HepG2 (cell line): Measurements from ENCODE around the gene TWNK. TPM values are rescaled to one million over a fixed set of nuclear protein-coding genes. Genes with fewer than 3 reads are reported as not detected.
A peak's percentile ranks its signal among the peaks of the same experiment; 100 is the strongest.

ENCODE experiments used
- CREBL2 ChIP-seq: sonication (generic); formaldehyde crosslinking; IDR thresholded peaks from 2 replicates; pipeline ENCODE4 v1.8.1; 2023; ENCODE audit warnings: missing genetic modification reagents, mild to moderate bottlenecking, borderline replicate concordance
- FOXK2 ChIP-seq: fragments of 450-650 bp; IDR thresholded peaks from 2 replicates; pipeline ENCODE4 v1.6.1; 2016
- HNF4A ChIP-seq: sonication (generic); formaldehyde crosslinking; IDR thresholded peaks from 2 replicates; pipeline ENCODE4 v1.4.0; 2020; ENCODE audit warnings: missing genetic modification reagents
- MAFG ChIP-seq: sonication (generic); formaldehyde crosslinking; IDR thresholded peaks from 2 replicates; pipeline ENCODE4 v1.5.1; 2020; ENCODE audit warnings: mild to moderate bottlenecking, missing genetic modification reagents
- ZMYM3 ChIP-seq: sonication (generic); formaldehyde crosslinking; IDR thresholded peaks from 2 replicates; pipeline ENCODE4 v1.5.1; 2020; ENCODE audit warnings: mild to moderate bottlenecking, missing genetic modification reagents
- ZNF225 ChIP-seq: sonication (generic); formaldehyde crosslinking; IDR thresholded peaks from 2 replicates; pipeline ENCODE4 v1.4.0; 2020; ENCODE audit warnings: mild to moderate bottlenecking, missing genetic modification reagents
- ZNF331 ChIP-seq: sonication (generic); formaldehyde crosslinking; IDR thresholded peaks from 2 replicates; pipeline ENCODE4 v1.4.0; 2020; ENCODE audit warnings: missing genetic modification reagents
- ZNF333 ChIP-seq: sonication (generic); formaldehyde crosslinking; IDR thresholded peaks from 2 replicates; pipeline ENCODE4 v1.4.0; 2020; ENCODE audit warnings: mild to moderate bottlenecking, missing genetic modification reagents, borderline replicate concordance
- ZNF354B ChIP-seq: sonication (generic); formaldehyde crosslinking; IDR thresholded peaks from 2 replicates; pipeline ENCODE4 v1.8.0; 2022; ENCODE audit warnings: mild to moderate bottlenecking, missing genetic modification reagents
- ZNF543 ChIP-seq: sonication (generic); formaldehyde crosslinking; IDR thresholded peaks from 2 replicates; pipeline ENCODE4 v1.4.0; 2020; ENCODE audit warnings: mild to moderate bottlenecking, missing genetic modification reagents
- ZNF572 ChIP-seq: sonication (generic); formaldehyde crosslinking; IDR thresholded peaks from 2 replicates; pipeline ENCODE4 v1.5.1; 2020; ENCODE audit warnings: mild to moderate bottlenecking, missing genetic modification reagents
- ZNF850 ChIP-seq: sonication (generic); formaldehyde crosslinking; conservative IDR thresholded peaks from 2 replicates; pipeline ENCODE4 v1.9.0; 2021; ENCODE audit warnings: mild to moderate bottlenecking, missing genetic modification reagents
- polyA plus RNA-seq, 8 experiments: library from polyadenylated mRNA; depleted of rRNA in 3 of 8; stranded (reverse) in 7 of 8; unstranded in 1 of 8; fragments of >200 nt; fragmentation: Illumina TruSeq in 4 of 8; extraction: Trizol in 4 of 8; gene quantifications; 2 replicates each; pipeline versions ENCODE4 v1.2.1 to v1.2.3, GENCODE V29; 2011 to 2016; ENCODE audit warnings: low read depth in 4 of 8, missing spikeins in 1 of 8, mixed read lengths in 1 of 8; ENCODE audit not compliant: insufficient read depth in 1 of 8
- total RNA-seq, 5 experiments: library from RNA; depleted of rRNA; stranded (reverse); fragments of >200 nt; fragmentation: Illumina TruSeq; extraction: Trizol; gene quantifications; 2 replicates each; pipeline ENCODE4 v1.2.3, GENCODE V29; 2016; ENCODE audit warnings: low read depth in 1 of 5
- TF ChIP-seq, protein P1 (sequence below): sonication (generic); formaldehyde crosslinking; IDR thresholded peaks from 2 replicates; pipeline ENCODE4 v1.4.0; 2020; ENCODE audit warnings: missing genetic modification reagents
- TF ChIP-seq, protein P2 (sequence below): sonication (generic); formaldehyde crosslinking; IDR thresholded peaks from 2 replicates; pipeline ENCODE4 v1.4.0; 2020; ENCODE audit warnings: missing genetic modification reagents
- TF ChIP-seq, protein P3 (sequence below): sonication (generic); formaldehyde crosslinking; IDR thresholded peaks from 2 replicates; pipeline ENCODE4 v1.4.0; 2020; ENCODE audit warnings: low read depth, missing genetic modification reagents
- TF ChIP-seq, protein P4 (sequence below): IDR thresholded peaks from 2 replicates; pipeline ENCODE4 v1.6.1; 2012; ENCODE audit warnings: inconsistent platforms

Gene TWNK
- total and polyA plus RNA-seq, 2 of the 13 experiments (the other 11 are each of a cell fraction or from before 2014, with no cell fraction given): 10.7 to 16.5 TPM

GRCh38 chr10:100998991-100999741 is 11.8 kb downstream of the TWNK start (continued):
- TF ChIP-seq, protein P1, sequence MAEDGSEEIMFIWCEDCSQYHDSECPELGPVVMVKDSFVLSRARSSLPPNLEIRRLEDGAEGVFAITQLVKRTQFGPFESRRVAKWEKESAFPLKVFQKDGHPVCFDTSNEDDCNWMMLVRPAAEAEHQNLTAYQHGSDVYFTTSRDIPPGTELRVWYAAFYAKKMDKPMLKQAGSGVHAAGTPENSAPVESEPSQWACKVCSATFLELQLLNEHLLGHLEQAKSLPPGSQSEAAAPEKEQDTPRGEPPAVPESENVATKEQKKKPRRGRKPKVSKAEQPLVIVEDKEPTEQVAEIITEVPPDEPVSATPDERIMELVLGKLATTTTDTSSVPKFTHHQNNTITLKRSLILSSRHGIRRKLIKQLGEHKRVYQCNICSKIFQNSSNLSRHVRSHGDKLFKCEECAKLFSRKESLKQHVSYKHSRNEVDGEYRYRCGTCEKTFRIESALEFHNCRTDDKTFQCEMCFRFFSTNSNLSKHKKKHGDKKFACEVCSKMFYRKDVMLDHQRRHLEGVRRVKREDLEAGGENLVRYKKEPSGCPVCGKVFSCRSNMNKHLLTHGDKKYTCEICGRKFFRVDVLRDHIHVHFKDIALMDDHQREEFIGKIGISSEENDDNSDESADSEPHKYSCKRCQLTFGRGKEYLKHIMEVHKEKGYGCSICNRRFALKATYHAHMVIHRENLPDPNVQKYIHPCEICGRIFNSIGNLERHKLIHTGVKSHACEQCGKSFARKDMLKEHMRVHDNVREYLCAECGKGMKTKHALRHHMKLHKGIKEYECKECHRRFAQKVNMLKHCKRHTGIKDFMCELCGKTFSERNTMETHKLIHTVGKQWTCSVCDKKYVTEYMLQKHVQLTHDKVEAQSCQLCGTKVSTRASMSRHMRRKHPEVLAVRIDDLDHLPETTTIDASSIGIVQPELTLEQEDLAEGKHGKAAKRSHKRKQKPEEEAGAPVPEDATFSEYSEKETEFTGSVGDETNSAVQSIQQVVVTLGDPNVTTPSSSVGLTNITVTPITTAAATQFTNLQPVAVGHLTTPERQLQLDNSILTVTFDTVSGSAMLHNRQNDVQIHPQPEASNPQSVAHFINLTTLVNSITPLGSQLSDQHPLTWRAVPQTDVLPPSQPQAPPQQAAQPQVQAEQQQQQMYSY (CRISPR knock-in tag): 0 out of 2 replicates have a peak, but pooled peaks have one; percentile 3
- TF ChIP-seq, protein P2, sequence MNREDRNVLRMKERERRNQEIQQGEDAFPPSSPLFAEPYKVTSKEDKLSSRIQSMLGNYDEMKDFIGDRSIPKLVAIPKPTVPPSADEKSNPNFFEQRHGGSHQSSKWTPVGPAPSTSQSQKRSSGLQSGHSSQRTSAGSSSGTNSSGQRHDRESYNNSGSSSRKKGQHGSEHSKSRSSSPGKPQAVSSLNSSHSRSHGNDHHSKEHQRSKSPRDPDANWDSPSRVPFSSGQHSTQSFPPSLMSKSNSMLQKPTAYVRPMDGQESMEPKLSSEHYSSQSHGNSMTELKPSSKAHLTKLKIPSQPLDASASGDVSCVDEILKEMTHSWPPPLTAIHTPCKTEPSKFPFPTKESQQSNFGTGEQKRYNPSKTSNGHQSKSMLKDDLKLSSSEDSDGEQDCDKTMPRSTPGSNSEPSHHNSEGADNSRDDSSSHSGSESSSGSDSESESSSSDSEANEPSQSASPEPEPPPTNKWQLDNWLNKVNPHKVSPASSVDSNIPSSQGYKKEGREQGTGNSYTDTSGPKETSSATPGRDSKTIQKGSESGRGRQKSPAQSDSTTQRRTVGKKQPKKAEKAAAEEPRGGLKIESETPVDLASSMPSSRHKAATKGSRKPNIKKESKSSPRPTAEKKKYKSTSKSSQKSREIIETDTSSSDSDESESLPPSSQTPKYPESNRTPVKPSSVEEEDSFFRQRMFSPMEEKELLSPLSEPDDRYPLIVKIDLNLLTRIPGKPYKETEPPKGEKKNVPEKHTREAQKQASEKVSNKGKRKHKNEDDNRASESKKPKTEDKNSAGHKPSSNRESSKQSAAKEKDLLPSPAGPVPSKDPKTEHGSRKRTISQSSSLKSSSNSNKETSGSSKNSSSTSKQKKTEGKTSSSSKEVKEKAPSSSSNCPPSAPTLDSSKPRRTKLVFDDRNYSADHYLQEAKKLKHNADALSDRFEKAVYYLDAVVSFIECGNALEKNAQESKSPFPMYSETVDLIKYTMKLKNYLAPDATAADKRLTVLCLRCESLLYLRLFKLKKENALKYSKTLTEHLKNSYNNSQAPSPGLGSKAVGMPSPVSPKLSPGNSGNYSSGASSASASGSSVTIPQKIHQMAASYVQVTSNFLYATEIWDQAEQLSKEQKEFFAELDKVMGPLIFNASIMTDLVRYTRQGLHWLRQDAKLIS (CRISPR knock-in tag): peak; percentile 44; the same call in 1 of the 2 replicates
- TF ChIP-seq ZNF572 (CRISPR knock-in tag) (no peak), ZNF333 (CRISPR knock-in tag) (peak; percentile 55; the same call in 1 of the 2 replicates), FOXK2 (no peak), MAFG (CRISPR knock-in tag) (no peak), ZNF331 (0 out of 2 replicates have a peak, but pooled peaks have one; percentile 38), CREBL2 (CRISPR knock-in tag) (no peak), ZNF850 (no peak), HNF4A (CRISPR knock-in tag) (no peak), ZNF354B (0 out of 2 replicates have a peak, but pooled peaks have one; percentile 77), ZNF225 (peak; percentile 63; the same call in 1 of the 2 replicates), ZMYM3 (CRISPR knock-in tag) (no peak), ZNF543 (CRISPR knock-in tag) (peak; percentile 52; the same call in 1 of the 2 replicates)
- TF ChIP-seq, protein P3, sequence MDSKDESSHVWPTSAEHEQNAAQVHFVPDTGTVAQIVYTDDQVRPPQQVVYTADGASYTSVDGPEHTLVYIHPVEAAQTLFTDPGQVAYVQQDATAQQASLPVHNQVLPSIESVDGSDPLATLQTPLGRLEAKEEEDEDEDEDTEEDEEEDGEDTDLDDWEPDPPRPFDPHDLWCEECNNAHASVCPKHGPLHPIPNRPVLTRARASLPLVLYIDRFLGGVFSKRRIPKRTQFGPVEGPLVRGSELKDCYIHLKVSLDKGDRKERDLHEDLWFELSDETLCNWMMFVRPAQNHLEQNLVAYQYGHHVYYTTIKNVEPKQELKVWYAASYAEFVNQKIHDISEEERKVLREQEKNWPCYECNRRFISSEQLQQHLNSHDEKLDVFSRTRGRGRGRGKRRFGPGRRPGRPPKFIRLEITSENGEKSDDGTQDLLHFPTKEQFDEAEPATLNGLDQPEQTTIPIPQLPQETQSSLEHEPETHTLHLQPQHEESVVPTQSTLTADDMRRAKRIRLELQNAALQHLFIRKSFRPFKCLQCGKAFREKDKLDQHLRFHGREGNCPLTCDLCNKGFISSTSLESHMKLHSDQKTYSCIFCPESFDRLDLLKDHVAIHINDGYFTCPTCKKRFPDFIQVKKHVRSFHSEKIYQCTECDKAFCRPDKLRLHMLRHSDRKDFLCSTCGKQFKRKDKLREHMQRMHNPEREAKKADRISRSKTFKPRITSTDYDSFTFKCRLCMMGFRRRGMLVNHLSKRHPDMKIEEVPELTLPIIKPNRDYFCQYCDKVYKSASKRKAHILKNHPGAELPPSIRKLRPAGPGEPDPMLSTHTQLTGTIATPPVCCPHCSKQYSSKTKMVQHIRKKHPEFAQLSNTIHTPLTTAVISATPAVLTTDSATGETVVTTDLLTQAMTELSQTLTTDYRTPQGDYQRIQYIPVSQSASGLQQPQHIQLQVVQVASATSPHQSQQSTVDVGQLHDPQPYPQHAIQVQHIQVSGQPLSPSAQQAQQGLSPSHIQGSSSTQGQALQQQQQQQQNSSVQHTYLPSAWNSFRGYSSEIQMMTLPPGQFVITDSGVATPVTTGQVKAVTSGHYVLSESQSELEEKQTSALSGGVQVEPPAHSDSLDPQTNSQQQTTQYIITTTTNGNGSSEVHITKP (CRISPR knock-in tag): no peak
- TF ChIP-seq, protein P4, sequence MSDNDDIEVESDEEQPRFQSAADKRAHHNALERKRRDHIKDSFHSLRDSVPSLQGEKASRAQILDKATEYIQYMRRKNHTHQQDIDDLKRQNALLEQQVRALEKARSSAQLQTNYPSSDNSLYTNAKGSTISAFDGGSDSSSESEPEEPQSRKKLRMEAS: peak; percentile 7
